Measurements from ENCODE around the gene FN3K. TPM values are rescaled to one million over a fixed set of nuclear protein-coding genes. Genes with fewer than 3 reads are reported as not detected.
"Not testable (repeated sequence)": the region's sequence is repeated elsewhere in the genome, so short reads cannot be mapped to it uniquely, and the experiment has no call there.

FN3K gene
- total RNA-seq, 1 experiment from 2014 or later = 28.3 TPM

- H3K27ac Mint-ChIP-seq = peak overlapping the region in 1 of 3 experiments; percentile 40; a peak in 2 of 7 replicates
- H2BK12ac ChIP-seq (ENCODE audit: insufficient read length, low read depth, low read length) = no peak overlapping the region
Observed at GRCh38 chr17:82772026-82772425, 36.6 kb downstream of the FN3K start.

DNA sequence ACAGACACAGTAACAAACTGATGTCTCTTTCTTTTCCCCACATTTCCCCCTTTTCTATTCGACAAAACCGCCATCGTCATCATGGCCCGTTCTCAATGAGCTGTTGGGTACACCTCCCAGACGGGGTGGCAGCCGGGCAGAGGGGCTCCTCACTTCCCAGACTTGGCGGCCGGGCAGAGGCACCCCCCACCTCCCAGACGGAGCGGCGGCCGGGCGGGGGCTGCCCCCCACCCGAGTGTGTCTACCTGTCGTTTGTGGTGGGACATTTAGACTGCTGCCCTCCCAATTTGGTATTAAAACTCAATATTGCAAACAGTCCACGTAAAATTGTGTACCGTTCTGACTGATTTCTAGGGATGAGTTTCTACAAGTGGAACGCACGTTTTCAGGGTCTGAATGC, 39.0 kb downstream of the FN3K start:
- H2BK5ac ChIP-seq (ENCODE audit: insufficient read length, low read length); DNase-seq; H2BK20ac ChIP-seq (ENCODE audit: low read depth, low read length, poor library complexity, severe bottlenecking); H4K91ac ChIP-seq (ENCODE audit: insufficient read length, low read depth, low read length); H2AFZ ChIP-seq (ENCODE audit: low read length); H3K27ac Mint-ChIP-seq; H3K9me3 Mint-ChIP-seq; H3K56ac ChIP-seq (ENCODE audit: insufficient read length, low read depth, low read length); H3K9ac ChIP-seq (ENCODE audit: extremely low read depth, insufficient read length, low read length); H3K79me2 ChIP-seq (ENCODE audit: insufficient read depth, low read length); H3K9me3 ChIP-seq (ENCODE audit: control insufficient read depth, low read depth, low read length); H3K14ac ChIP-seq (ENCODE audit: insufficient read depth, low read length); H3T11ph ChIP-seq (ENCODE audit: low read length); H3K4me1 Mint-ChIP-seq; H3K18ac ChIP-seq (ENCODE audit: insufficient read length, low read depth, low read length); H2BK12ac ChIP-seq (ENCODE audit: insufficient read length, low read depth, low read length); H3K4me1 ChIP-seq (ENCODE audit: insufficient read depth, low read length); H3K23ac ChIP-seq (ENCODE audit: insufficient read length, low read depth, low read length); H4K20me1 ChIP-seq (ENCODE audit: control insufficient read depth, insufficient read depth, insufficient read length); H3K4me2 ChIP-seq (ENCODE audit: insufficient read depth, insufficient read length, low read length); H4K5ac ChIP-seq (ENCODE audit: insufficient read length, low read depth, low read length); H3K27ac ChIP-seq (ENCODE audit: insufficient read length, low read depth, low read length); H2AK5ac ChIP-seq (ENCODE audit: insufficient read length, low read length); H3K4me3 Mint-ChIP-seq; H3K4ac ChIP-seq (ENCODE audit: low read depth, low read length); H3K27me3 Mint-ChIP-seq (ENCODE audit: low read depth); H3K79me1 ChIP-seq (ENCODE audit: insufficient read depth, low read depth, low read length, poor library complexity, severe bottlenecking); H4K8ac ChIP-seq (replicated peaks; ENCODE audit: insufficient read length, low read depth, low read length); H2BK15ac ChIP-seq (ENCODE audit: low read depth, low read length); H2BK120ac ChIP-seq (ENCODE audit: low read depth, low read length, poor library complexity, severe bottlenecking); H3K23me2 ChIP-seq (ENCODE audit: insufficient read length, low read depth, low read length, poor library complexity, severe bottlenecking); H3K27me3 ChIP-seq (ENCODE audit: insufficient read depth, low read length): not testable (repeated sequence)
- no CpG with 5 or more reads among the region's 19 CpGs for WGBS (ENCODE audit: extremely low coverage, insufficient read length, low lambda C conversion rate)
- peaks cover 44 to 74% (median 69%) of the 10 kb centered on the region in 3 experiments for H3K36me3 Mint-ChIP-seq (ENCODE audit: insufficient read depth in 1 of 3, low read depth in 3 of 3)

More at GRCh38 chr17:82772026-82772425, 36.6 kb downstream of the FN3K start:
- Histone ChIP-seq H2BK120ac (ENCODE audit: low read depth, low read length, poor library complexity, severe bottlenecking) (no peak overlapping the region), H3K23ac (ENCODE audit: insufficient read length, low read depth, low read length) (no peak overlapping the region), H3K9me3 (ENCODE audit: control insufficient read depth, low read depth, low read length) (no peaks in the 10 kb centered on the region), H2BK15ac (ENCODE audit: low read depth, low read length) (no peak overlapping the region), H3T11ph (ENCODE audit: low read length) (no peak overlapping the region), H4K8ac (replicated peaks; ENCODE audit: insufficient read length, low read depth, low read length) (no peak overlapping the region), H4K91ac (ENCODE audit: insufficient read length, low read depth, low read length) (no peak overlapping the region), H2AK5ac (ENCODE audit: insufficient read length, low read length) (no peak overlapping the region), H3K79me2 (ENCODE audit: insufficient read depth, low read length) (no peaks in the 10 kb centered on the region), H3K18ac (ENCODE audit: insufficient read length, low read depth, low read length) (no peak overlapping the region), H4K5ac (ENCODE audit: insufficient read length, low read depth, low read length) (no peak overlapping the region), H3K79me1 (ENCODE audit: insufficient read depth, low read depth, low read length, poor library complexity, severe bottlenecking) (peaks cover 5% of the 10 kb centered on the region), H4K20me1 (ENCODE audit: control insufficient read depth, insufficient read depth, insufficient read length) (no peaks in the 10 kb centered on the region), H2BK20ac (ENCODE audit: low read depth, low read length, poor library complexity, severe bottlenecking) (no peak overlapping the region), H3K23me2 (ENCODE audit: insufficient read length, low read depth, low read length, poor library complexity, severe bottlenecking) (peaks cover 4% of the 10 kb centered on the region), H3K27ac (ENCODE audit: insufficient read length, low read depth, low read length) (no peak overlapping the region), H3K4me1 (ENCODE audit: insufficient read depth, low read length) (no peaks in the 10 kb centered on the region), H3K4me2 (ENCODE audit: insufficient read depth, insufficient read length, low read length) (no peak overlapping the region), H3K9ac (ENCODE audit: extremely low read depth, insufficient read length, low read length) (no peak overlapping the region), H3K4ac (ENCODE audit: low read depth, low read length) (no peak overlapping the region), H3K27me3 (ENCODE audit: insufficient read depth, low read length) (no peaks in the 10 kb centered on the region), H3K14ac (ENCODE audit: insufficient read depth, low read length) (no peak overlapping the region), H2AFZ (ENCODE audit: low read length) (no peak overlapping the region), H2BK5ac (ENCODE audit: insufficient read length, low read length) (no peak overlapping the region), H3K56ac (ENCODE audit: insufficient read length, low read depth, low read length) (no peak overlapping the region)
- TF ChIP-seq, protein P1, sequence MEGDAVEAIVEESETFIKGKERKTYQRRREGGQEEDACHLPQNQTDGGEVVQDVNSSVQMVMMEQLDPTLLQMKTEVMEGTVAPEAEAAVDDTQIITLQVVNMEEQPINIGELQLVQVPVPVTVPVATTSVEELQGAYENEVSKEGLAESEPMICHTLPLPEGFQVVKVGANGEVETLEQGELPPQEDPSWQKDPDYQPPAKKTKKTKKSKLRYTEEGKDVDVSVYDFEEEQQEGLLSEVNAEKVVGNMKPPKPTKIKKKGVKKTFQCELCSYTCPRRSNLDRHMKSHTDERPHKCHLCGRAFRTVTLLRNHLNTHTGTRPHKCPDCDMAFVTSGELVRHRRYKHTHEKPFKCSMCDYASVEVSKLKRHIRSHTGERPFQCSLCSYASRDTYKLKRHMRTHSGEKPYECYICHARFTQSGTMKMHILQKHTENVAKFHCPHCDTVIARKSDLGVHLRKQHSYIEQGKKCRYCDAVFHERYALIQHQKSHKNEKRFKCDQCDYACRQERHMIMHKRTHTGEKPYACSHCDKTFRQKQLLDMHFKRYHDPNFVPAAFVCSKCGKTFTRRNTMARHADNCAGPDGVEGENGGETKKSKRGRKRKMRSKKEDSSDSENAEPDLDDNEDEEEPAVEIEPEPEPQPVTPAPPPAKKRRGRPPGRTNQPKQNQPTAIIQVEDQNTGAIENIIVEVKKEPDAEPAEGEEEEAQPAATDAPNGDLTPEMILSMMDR (conservative IDR thresholded peaks at IDR 0.05) = no peak
- DNase-seq = no peak
- H3K36me3 Mint-ChIP-seq (ENCODE audit: insufficient read depth in 1 of 3, low read depth in 3 of 3) = peaks cover 53 to 87% (median 85%) of the 10 kb centered on the region in 3 experiments
- H3K4me1 Mint-ChIP-seq = peaks cover 0 to under 1% of the 10 kb centered on the region in 2 experiments; a peak in 1 of 4 replicates
- no peak overlapping the region for H3K4me3 Mint-ChIP-seq
- no CpG with 5 or more reads among the region's 3 CpGs for WGBS (ENCODE audit: extremely low coverage, insufficient read length, low lambda C conversion rate)
- peaks cover 0 to under 1% of the 10 kb centered on the region in 2 experiments; a peak in 2 of 5 replicates for H3K9me3 Mint-ChIP-seq
- no peaks in the 10 kb centered on the region for H3K27me3 Mint-ChIP-seq (ENCODE audit: low read depth)

All from H9 (cell line).